Stimulated activated CD8-positive, alpha-beta memory T cell treated with anti-CD3 and anti-CD28 coated beads, Interleukin-15, amount 100 ng/mL, for 24 hours (primary cell): ENCODE results near the gene DLGAP1.
A peak's percentile ranks its signal among the peaks of the same experiment; 100 is the strongest.

ENCODE experiments used
- DNase-seq: peaks from one replicate; pipeline ENCODE4 v3.0.0-alpha.2; 2020; ENCODE audit warnings: low read depth

Gene DLGAP1

DNA sequence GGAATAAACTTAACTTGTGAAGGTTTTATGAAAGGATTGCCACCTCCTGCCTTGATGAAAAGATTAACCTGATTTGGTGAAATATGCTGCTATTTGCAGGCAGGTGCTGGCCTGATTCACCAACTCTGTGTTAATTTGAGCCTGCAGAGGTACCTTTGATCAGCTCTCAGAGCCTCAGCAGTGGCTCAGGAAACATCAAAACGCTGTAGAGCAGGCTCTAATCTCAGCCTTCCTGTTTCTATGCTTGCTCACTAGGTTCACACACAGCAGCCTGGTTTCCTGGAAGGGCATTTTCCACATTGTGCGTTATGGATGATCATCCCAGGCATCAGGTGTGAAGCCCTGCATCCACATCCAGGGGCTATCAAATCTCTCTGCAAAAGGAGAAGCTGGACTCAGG lies 988.2 kb downstream of the DLGAP1 start:
- DNase-seq: no peak

DNA sequence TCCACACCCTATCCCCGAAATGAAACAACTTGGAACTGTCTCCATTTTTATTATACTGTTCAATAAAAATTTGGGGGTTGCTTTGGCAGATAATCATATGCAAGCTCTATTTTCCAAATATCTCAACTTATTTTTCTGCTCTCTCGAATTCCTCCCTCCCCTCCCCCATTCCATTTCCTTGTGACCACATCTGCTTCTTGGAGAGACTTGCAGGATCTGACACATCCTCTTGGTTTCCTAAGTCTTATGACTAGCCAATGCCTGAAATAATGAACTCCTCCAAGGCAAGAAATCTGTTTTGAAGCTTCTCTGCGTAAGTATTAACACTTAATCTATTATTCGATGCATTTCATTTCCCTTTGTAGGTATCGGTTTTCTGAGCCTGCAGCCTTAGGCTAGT lies 989.1 kb downstream of the DLGAP1 start:
- no peak for DNase-seq

DNA sequence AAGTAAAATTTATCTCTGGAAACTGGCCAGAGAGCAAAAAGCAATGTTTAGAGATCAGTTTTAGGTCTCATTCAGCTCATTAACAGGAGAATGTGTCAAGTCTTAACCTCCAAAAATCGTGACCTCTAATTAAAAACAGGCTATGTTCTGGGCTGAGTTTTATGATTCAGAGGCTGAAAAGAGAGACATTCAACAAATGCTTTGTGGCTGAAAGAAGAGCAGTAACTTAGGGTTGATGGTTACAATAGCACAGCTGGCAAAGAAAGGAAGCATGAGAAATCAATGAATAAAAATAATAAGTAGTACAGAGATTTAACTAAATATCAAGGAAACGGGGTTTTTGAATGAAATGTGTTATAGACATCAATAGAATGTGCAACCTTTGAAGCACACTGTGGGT lies 992.1 kb downstream of the DLGAP1 start:
- no peak for DNase-seq

DNA sequence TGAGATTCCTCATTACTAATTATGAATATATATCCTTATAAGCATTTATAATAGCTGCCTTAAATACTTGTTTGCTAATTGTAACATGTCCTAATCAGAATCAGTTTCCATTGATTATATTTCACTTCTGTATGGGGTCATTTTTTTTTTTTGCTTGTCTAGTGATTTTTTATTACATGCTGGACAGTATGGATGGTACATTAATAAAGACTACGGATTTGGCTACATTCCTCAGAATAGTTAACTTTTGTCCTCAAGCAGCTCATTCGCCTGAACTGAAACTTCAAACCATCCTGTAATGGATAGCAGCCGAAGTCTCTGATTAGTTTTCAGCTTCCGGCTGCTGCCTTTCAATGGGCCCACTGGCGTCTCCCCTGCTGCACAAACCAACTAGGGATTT lies 993.4 kb downstream of the DLGAP1 start:
- no peak for DNase-seq

DNA sequence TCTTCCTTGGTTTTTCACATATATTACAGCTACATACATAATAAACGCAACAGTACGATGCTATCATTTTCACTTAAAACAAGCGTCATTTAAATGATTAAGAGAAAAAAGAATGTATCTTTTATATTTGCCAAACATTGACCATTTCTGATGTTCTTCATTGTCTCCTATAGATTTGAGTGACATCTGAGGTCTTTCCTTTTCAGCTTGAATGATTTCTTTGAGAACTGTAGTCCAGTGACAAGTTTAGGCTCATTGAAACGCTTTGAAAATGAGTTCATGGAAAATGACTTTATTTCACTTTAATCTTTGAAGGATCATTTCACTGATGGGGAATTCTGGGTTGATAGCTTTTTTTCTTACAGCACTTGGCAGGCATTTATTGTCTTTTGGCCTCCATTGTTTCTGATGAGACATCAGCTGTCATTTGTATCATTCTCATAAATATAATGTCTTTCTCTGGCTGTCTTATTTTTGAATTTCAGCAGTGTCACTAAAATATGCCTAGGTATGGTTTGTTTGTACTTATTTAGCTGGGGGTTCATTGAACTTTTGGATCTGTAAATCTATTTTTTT lies 994.2 kb downstream of the DLGAP1 start:
- DNase-seq: no peak

DNA sequence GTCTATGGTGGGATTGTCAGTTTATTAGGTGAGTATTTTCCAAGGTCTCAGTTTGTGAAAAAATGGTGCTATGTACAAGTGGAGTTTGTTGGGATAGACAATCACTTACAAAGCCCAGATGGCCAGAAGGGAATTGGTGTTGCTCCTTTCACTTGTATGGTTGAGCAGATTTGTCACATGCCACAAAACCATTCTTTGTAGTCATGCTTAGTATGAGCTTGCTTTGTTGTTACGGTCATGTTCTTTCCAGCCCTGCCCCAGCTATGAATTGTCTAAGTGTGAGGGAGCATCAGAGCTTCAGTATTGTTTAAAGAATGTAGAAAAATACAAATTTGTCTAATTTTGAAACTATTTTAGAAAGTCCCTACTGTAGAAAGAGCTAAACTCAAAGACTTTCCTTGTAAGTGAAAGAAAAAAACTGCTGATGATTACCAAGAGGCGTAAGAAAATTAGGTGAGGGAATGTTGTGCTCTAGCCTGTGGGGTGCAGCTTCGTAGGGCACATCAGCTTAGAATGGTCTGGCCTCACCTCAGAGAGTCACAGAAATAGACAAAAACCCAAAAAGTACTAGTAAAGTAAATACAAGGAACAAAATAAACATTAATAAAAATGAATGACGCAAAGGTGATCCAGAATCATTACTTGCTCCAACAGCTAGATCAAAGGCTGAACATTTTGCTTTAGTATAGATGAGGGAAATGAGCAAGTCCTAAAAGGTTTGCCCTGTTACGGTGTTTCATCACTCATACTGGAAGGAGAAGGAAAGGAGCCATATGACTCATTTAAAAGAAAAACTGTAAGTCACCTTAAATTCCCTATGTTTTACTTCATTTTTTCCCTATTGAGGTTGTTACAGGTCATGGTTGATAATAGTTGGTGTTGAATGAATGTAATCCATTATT lies 995.9 kb downstream of the DLGAP1 start:
- DNase-seq: no peak

DNA sequence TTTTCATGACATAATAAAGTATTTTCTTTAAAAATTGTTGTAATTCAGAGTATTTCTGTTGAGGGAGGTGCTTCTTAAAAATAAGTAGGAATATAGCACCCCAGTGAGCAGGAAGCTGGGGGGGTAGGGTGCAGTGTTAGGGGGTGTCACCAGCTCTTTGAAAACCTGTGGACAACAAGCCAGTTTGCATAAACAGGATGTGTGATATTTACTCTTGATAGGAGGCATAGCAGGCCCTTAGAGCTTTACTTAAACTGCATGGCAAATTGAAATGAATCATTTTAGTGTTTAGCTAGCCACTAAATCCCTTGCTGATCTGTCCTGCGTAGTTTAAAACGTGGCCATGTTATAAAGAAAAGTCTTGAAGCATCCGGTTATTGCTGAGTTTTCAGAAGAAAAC lies 996.7 kb downstream of the DLGAP1 start:
- DNase-seq: no peak

GRCh38 chr18:3457261-3457724 lies 997.8 kb downstream of the DLGAP1 start:
- no peak for DNase-seq

DNA sequence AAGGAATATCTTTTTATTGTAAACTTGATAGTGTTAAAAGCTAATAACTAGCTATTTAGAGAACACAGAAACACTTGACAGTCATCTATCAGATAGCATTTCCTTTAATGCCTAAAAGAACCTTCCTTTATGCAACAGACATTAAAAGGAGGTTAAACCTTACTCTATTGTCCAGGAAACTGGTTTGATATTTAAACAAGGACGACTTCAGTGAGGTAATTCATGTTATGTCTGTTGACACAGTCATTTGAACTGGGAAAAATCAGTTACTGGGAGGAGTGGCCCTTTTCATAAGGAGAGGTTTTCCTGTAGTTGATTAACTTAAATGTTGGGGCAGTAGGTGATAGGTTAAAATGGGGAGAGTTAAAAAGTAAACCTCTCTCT lies 998.4 kb downstream of the DLGAP1 start:
- no peak for DNase-seq

- no peak for DNase-seq
These were observed 999.0 kb downstream of the DLGAP1 start for GRCh38 chr18:3455907-3456685.

GRCh38 chr18:3455090-3455635 lies 999.9 kb downstream of the DLGAP1 start:
- no peak for DNase-seq

- DNase-seq: no peak
These were observed 1000.6 kb downstream of the DLGAP1 start for GRCh38 chr18:3454365-3455089.

GRCh38 chr18:3453540-3454364 lies 1001.4 kb downstream of the DLGAP1 start:
- no peak for DNase-seq

DNA sequence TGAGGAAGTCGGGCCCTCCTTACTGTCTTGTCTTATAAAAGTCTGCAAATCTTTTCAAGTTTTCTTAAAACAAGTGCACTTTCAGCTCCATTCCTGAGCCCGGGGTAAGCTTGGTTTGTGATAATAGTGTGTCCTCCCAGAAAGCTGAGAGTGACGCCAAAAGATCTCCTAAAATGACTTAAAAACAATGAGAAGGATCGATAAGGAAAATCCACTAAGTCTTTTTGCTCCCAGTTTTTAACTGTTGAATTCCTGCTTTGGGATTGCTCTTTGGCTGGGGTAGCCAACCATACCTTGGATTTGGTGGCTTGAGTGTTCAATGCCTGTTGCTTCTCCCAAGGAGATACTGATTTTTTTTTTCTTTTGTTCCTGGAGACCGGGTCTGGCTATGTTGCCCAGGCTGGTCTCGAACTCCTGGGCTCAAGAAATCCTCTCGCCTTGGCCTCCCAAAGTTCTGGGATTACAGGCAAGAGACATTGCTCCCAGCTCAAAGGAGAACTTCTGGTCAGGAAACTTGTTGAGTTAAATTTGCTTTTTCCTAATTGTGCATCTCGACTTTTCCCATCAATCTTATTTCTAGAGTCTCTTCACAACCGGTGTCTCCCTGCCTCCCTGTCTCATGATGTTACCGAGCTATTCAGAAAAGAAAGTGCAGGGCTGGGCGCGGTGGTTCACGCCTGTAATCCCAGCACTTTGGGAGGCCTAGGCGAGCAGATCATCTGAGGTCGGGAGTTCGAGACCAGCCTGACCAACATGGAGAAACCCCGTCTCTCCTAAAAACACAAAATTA lies 1002.2 kb downstream of the DLGAP1 start:
- no peak for DNase-seq

DNA sequence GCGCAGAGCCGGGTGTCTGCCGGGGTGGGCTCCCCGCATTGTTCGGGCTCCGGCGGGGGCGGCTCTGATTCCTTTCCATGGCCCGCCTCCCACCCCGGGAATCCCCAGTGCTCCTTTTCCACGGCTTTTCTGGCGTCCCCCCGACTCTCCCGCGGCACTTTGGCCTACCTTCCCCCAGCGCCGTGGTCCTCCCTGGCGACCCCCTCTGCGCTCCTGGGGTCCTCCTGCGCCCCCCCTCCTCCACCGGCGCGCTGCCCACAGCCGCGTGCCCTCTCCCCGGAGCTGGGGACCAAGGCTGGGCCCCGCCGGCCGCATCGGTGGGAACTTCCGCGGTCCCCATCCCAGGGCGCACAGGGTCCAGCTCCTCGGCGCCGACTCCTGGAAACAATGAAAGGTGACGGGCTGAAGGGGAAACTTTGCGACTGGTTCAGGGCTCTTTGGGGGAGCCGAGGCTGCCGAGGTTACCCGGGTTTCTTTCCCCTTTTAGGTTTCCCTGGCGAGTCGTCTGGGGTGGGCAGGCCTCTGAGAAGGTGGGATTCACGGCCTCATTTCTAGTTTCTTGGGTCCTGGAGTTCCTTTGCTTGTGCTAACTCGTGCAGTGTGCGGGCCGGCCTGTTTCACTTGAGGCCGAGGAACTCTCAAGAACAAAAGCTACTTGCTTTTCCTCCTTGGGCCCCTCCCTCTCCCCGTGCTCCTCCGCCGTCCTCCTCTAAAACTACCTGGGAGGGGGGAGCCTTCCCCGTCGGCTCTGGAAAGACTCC lies 1002.9 kb downstream of the DLGAP1 start:
- DNase-seq: no peak

DNA sequence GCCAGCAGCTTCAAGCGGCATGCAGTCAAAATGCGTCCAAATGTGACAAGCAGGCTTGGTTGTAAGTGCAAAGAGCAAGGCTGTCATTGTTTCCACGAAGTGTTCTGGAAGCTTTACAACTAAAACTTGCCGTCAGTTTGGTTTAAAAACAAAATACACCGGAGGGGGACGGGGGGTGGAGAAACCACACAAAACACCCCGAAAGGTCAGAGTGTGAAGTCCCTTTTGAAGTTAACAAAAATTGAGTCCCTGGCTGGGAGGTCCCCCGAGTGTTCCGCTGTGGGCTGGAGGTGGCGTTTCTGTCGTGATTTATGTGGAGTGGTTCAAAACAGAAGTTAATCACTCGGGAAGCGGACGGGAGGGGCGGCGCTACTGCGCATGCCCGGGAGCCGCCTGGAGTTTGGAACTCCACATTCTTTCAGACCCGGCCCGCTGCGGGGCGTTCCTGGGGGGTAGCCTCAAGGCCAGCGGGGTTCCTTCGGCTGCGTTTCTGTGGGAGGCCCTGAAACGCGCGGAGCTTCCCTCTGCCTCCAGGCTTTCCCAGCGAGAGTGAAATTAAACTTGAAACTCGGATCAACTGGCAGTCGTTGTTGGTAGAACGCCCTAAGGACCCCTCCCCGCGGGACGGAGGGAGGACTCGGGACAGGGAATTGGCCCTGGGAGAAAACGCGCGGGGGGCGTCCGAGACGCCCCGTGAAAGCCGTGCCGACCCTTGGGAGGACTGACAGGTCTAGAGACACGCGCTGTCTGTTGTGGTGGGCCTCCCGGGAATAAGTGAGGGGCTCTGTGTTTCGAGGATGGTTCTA lies 1003.7 kb downstream of the DLGAP1 start:
- peak; percentile 63 for DNase-seq

GRCh38 chr18:3450799-3451182 lies 1004.3 kb downstream of the DLGAP1 start:
- no peak for DNase-seq

GRCh38 chr18:3450012-3450798 lies 1004.9 kb downstream of the DLGAP1 start, which contains the start of gene TGIF1:
TSS of gene TGIF1 (plus strand) at chr18:3450172. CDS start at chr18:3450490, 318 bp downstream.
- DNase-seq: no peak
